ENCODE data around the gene ZBTB12. TPM values are rescaled to one million over a fixed set of nuclear protein-coding genes. Genes with fewer than 3 reads are reported as not detected.
A peak's percentile ranks its signal among the peaks of the same experiment; 100 is the strongest.

ZBTB12 gene
- total and polyA plus RNA-seq, 4 donors, result 2.8 to 7.3 (median 5.2) TPM

- DNase-seq (peak; percentile 40 to 73 (median 59)), ATAC-seq (ENCODE audit: insufficient read depth, low FRiP score) (peak; percentile 24)
- WGBS, 2 donors, result 61 to 83% methylated on average over 10 of the region's 10 CpGs
- H3K36me3 ChIP-seq (ENCODE audit: control insufficient read depth in 4 of 4, insufficient read depth in 4 of 4, low read length in 4 of 4), result peaks cover 2 to 28% (median 12%) of the 10 kb centered on the region in 4 donors
- no peaks in the 10 kb centered on the region for H3K27me3 ChIP-seq (ENCODE audit: control insufficient read depth in 3 of 3, insufficient read depth in 3 of 3, low read length in 2 of 3)
- TF ChIP-seq, protein P1, sequence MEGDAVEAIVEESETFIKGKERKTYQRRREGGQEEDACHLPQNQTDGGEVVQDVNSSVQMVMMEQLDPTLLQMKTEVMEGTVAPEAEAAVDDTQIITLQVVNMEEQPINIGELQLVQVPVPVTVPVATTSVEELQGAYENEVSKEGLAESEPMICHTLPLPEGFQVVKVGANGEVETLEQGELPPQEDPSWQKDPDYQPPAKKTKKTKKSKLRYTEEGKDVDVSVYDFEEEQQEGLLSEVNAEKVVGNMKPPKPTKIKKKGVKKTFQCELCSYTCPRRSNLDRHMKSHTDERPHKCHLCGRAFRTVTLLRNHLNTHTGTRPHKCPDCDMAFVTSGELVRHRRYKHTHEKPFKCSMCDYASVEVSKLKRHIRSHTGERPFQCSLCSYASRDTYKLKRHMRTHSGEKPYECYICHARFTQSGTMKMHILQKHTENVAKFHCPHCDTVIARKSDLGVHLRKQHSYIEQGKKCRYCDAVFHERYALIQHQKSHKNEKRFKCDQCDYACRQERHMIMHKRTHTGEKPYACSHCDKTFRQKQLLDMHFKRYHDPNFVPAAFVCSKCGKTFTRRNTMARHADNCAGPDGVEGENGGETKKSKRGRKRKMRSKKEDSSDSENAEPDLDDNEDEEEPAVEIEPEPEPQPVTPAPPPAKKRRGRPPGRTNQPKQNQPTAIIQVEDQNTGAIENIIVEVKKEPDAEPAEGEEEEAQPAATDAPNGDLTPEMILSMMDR (IDR thresholded peaks at IDR 0.05; ENCODE audit: control extremely low read depth, extremely low read depth), result no peak
- H3K9ac ChIP-seq (ENCODE audit: insufficient read depth in 1 of 2, low read length in 2 of 2), result no peak overlapping the region
- no peaks in the 10 kb centered on the region for H3K9me3 ChIP-seq (ENCODE audit: control insufficient read depth in 4 of 4, insufficient read depth in 3 of 4, low read length in 3 of 4)
- H3K4me3 ChIP-seq, result no peak overlapping the region
- peak overlapping the region in 1 of 2 donors; percentile 71 for H3K27ac ChIP-seq (ENCODE audit: low read depth in 1 of 2, low read length in 1 of 2)
- H3K4me1 ChIP-seq (ENCODE audit: control insufficient read depth in 5 of 5, insufficient read depth in 5 of 5, low read length in 5 of 5), result peaks cover 0 to 6% (median 0%) of the 10 kb centered on the region in 5 donors
These were observed 24.2 kb downstream of the ZBTB12 start for GRCh38 chr6:31877651-31878161.

DNA sequence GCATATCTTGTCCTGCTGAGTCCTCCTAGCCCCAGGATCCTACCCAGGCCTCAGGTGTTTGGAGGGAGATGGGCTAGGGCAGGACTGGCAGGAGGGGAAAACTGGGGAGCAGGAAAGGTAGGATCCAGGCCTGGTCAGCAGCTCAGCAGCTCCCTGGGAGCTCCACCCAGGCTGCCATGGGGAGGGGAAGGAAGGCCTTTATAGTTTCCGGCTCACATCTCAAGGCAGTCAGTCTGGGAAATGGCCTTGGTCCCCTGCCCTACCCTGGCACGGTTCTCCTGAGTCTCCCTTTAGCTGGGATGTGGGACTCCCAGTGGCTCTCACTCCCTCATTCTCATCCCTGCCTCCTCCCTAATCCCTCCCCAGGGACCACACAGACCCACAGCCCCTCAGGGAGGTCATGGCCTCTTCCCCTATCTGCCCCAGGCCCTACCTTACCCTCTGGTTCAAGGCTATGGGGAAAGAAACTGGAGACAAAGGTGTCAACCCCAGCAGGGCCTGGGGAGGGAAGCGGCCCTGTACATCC, 24.7 kb downstream of the ZBTB12 start:
- H3K27me3 ChIP-seq (ENCODE audit: control insufficient read depth in 3 of 3, insufficient read depth in 3 of 3, low read length in 2 of 3), result no peaks in the 10 kb centered on the region
- DNase-seq (no peak), ATAC-seq (ENCODE audit: insufficient read depth, low FRiP score) (no peak)
- TF ChIP-seq, protein P1 (IDR thresholded peaks at IDR 0.05; ENCODE audit: control extremely low read depth, extremely low read depth), result no peak
- 62 to 70% methylated on average over 3 of the region's 3 CpGs for WGBS, 2 donors
- no peak overlapping the region for H3K4me3 ChIP-seq
- H3K9ac ChIP-seq (ENCODE audit: insufficient read depth in 1 of 2, low read length in 2 of 2), result no peak overlapping the region
- H3K4me1 ChIP-seq (ENCODE audit: control insufficient read depth in 5 of 5, insufficient read depth in 5 of 5, low read length in 5 of 5), result peaks cover 0 to 6% (median 0%) of the 10 kb centered on the region in 5 donors
- peaks cover 2 to 23% (median 10%) of the 10 kb centered on the region in 4 donors for H3K36me3 ChIP-seq (ENCODE audit: control insufficient read depth in 4 of 4, insufficient read depth in 4 of 4, low read length in 4 of 4)
- H3K27ac ChIP-seq (ENCODE audit: low read depth in 1 of 2, low read length in 1 of 2), result peak overlapping the region in 1 of 2 donors; percentile 71
- H3K9me3 ChIP-seq (ENCODE audit: control insufficient read depth in 4 of 4, insufficient read depth in 3 of 4, low read length in 3 of 4), result no peaks in the 10 kb centered on the region

DNA sequence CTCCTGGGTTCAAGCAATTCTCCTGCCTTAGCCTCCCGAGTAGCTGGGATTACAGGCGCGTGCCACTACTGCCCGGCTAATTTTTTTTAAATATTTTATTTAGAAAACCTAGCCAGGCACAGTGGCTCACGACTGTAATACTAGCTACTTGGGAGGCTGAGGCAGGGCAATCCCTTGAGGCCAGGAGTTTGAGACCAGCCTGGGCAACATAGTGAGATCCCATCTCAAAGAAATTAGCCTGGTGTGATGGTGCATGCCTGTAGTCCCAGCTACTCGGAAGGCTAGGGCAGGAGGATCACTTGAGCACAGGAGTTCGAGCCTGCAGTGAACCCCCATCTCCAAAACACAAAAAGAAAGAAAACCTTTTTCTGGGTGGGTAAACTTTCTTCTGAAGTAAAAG, 25.5 kb downstream of the ZBTB12 start:
- DNase-seq, result no peak
- peaks cover 2 to 18% (median 7%) of the 10 kb centered on the region in 4 donors for H3K36me3 ChIP-seq (ENCODE audit: control insufficient read depth in 4 of 4, insufficient read depth in 4 of 4, low read length in 4 of 4)

More for the DNA sequence above, 25.5 kb downstream of the ZBTB12 start:
- no peak overlapping the region for H3K4me3 ChIP-seq
- H3K9me3 ChIP-seq (ENCODE audit: control insufficient read depth in 4 of 4, insufficient read depth in 3 of 4, low read length in 3 of 4), result no peaks in the 10 kb centered on the region
- H3K27me3 ChIP-seq (ENCODE audit: control insufficient read depth in 3 of 3, insufficient read depth in 3 of 3, low read length in 2 of 3), result no peaks in the 10 kb centered on the region
- H3K9ac ChIP-seq (ENCODE audit: insufficient read depth in 1 of 2, low read length in 2 of 2), result no peak overlapping the region
- no peak for ATAC-seq (ENCODE audit: insufficient read depth, low FRiP score)
- peaks cover 0 to 6% (median 0%) of the 10 kb centered on the region in 5 donors for H3K4me1 ChIP-seq (ENCODE audit: control insufficient read depth in 5 of 5, insufficient read depth in 5 of 5, low read length in 5 of 5)
- H3K27ac ChIP-seq (ENCODE audit: low read depth in 1 of 2, low read length in 1 of 2), result no peak overlapping the region
- WGBS, 2 donors, result 90 to 98% methylated on average over 7 of the region's 7 CpGs
- TF ChIP-seq, protein P1 (IDR thresholded peaks at IDR 0.05; ENCODE audit: control extremely low read depth, extremely low read depth), result no peak

All from lung (tissue), 12 donors.